Measurements from ENCODE around the gene GFI1B.

The GFI1B gene

GRCh38 chr9:133004999-133005760 lies 26.7 kb downstream of the GFI1B start:
- H3K4me1 ChIP-seq (ENCODE audit: insufficient read depth, low read length): peaks cover 21% of the 10 kb centered on the region; the same call in 1 of the 2 replicates
- H3K36me3 ChIP-seq (ENCODE audit: insufficient read depth, low read length): no peaks in the 10 kb centered on the region
- no peaks in the 10 kb centered on the region for H3K9me3 ChIP-seq (ENCODE audit: control insufficient read depth, insufficient read depth, low read length)
- no peak overlapping the region for H3K9ac ChIP-seq (ENCODE audit: low read depth, low read length)

GRCh38 chr9:133005957-133006356 lies 27.5 kb downstream of the GFI1B start:
- Histone ChIP-seq H3K9me3 (ENCODE audit: control insufficient read depth, insufficient read depth, low read length) (no peaks in the 10 kb centered on the region), H3K4me1 (ENCODE audit: insufficient read depth, low read length) (peaks cover 21% of the 10 kb centered on the region; the same call in 1 of the 2 replicates)

GRCh38 chr9:133006731-133007352 lies 28.3 kb downstream of the GFI1B start:
- Histone ChIP-seq H3K4me1 (ENCODE audit: insufficient read depth, low read length) (peaks cover 21% of the 10 kb centered on the region; the same call in 1 of the 2 replicates), H3K36me3 (ENCODE audit: insufficient read depth, low read length) (no peaks in the 10 kb centered on the region), H3K9ac (ENCODE audit: low read depth, low read length) (no peak overlapping the region), H3K9me3 (ENCODE audit: control insufficient read depth, insufficient read depth, low read length) (no peaks in the 10 kb centered on the region)

More at GRCh38 chr9:133005957-133006356, 27.5 kb downstream of the GFI1B start:
- no peaks in the 10 kb centered on the region for H3K36me3 ChIP-seq (ENCODE audit: insufficient read depth, low read length)
- H3K9ac ChIP-seq (ENCODE audit: low read depth, low read length): no peak overlapping the region

- no peaks in the 10 kb centered on the region for H3K9me3 ChIP-seq (ENCODE audit: control insufficient read depth, insufficient read depth, low read length)
- no peak overlapping the region for H3K9ac ChIP-seq (ENCODE audit: low read depth, low read length)
- H3K36me3 ChIP-seq (ENCODE audit: insufficient read depth, low read length): no peaks in the 10 kb centered on the region
- H3K4me1 ChIP-seq (ENCODE audit: insufficient read depth, low read length): peaks cover 16% of the 10 kb centered on the region; the same call in 1 of the 2 replicates
Measured at GRCh38 chr9:133008406-133008805, 29.9 kb downstream of the GFI1B start.

GRCh38 chr9:133008824-133009223 lies 30.3 kb downstream of the GFI1B start:
- Histone ChIP-seq H3K9me3 (ENCODE audit: control insufficient read depth, insufficient read depth, low read length) (no peaks in the 10 kb centered on the region; the same call in 1 of the 2 replicates), H3K9ac (ENCODE audit: low read depth, low read length) (no peak overlapping the region), H3K36me3 (ENCODE audit: insufficient read depth, low read length) (no peaks in the 10 kb centered on the region), H3K4me1 (ENCODE audit: insufficient read depth, low read length) (peaks cover 12% of the 10 kb centered on the region; the same call in 1 of the 2 replicates)

- Histone ChIP-seq H3K9me3 (ENCODE audit: control insufficient read depth, insufficient read depth, low read length) (no peaks in the 10 kb centered on the region; the same call in 1 of the 2 replicates), H3K9ac (ENCODE audit: low read depth, low read length) (no peak overlapping the region), H3K36me3 (ENCODE audit: insufficient read depth, low read length) (no peaks in the 10 kb centered on the region), H3K4me1 (ENCODE audit: insufficient read depth, low read length) (0 out of 2 replicates have a peak, but pooled peaks cover under 1% of the 10 kb centered on the region)
Measured at GRCh38 chr9:133009906-133010582, 31.6 kb downstream of the GFI1B start.

GRCh38 chr9:133014696-133015095 lies 36.2 kb downstream of the GFI1B start:
- Histone ChIP-seq H3K9ac (ENCODE audit: low read depth, low read length) (no peak overlapping the region), H3K4me1 (ENCODE audit: insufficient read depth, low read length) (no peaks in the 10 kb centered on the region), H3K9me3 (ENCODE audit: control insufficient read depth, insufficient read depth, low read length) (no peaks in the 10 kb centered on the region; the same call in 1 of the 2 replicates), H3K36me3 (ENCODE audit: insufficient read depth, low read length) (no peaks in the 10 kb centered on the region)

GRCh38 chr9:133023117-133023890 lies 44.8 kb downstream of the GFI1B start:
- Histone ChIP-seq H3K9ac (ENCODE audit: low read depth, low read length) (no peak overlapping the region), H3K9me3 (ENCODE audit: control insufficient read depth, insufficient read depth, low read length) (no peaks in the 10 kb centered on the region), H3K36me3 (ENCODE audit: insufficient read depth, low read length) (no peaks in the 10 kb centered on the region), H3K4me1 (ENCODE audit: insufficient read depth, low read length) (no peaks in the 10 kb centered on the region)

GRCh38 chr9:133026426-133026825 lies 47.9 kb downstream of the GFI1B start:
- Histone ChIP-seq H3K36me3 (ENCODE audit: insufficient read depth, low read length) (no peaks in the 10 kb centered on the region), H3K9ac (ENCODE audit: low read depth, low read length) (no peak overlapping the region), H3K9me3 (ENCODE audit: control insufficient read depth, insufficient read depth, low read length) (peaks cover under 1% of the 10 kb centered on the region; the same call in 1 of the 2 replicates), H3K4me1 (ENCODE audit: insufficient read depth, low read length) (no peaks in the 10 kb centered on the region)

- H3K36me3 ChIP-seq (ENCODE audit: insufficient read depth, low read length): no peaks in the 10 kb centered on the region
- H3K9me3 ChIP-seq (ENCODE audit: control insufficient read depth, insufficient read depth, low read length): peaks cover 3% of the 10 kb centered on the region; the same call in 1 of the 2 replicates
- no peak overlapping the region for H3K9ac ChIP-seq (ENCODE audit: low read depth, low read length)
- no peaks in the 10 kb centered on the region; the same call in 1 of the 2 replicates for H3K4me1 ChIP-seq (ENCODE audit: insufficient read depth, low read length)
Measured at GRCh38 chr9:133027134-133027533, 48.6 kb downstream of the GFI1B start.

- Histone ChIP-seq H3K9me3 (ENCODE audit: control insufficient read depth, insufficient read depth, low read length) (peaks cover 3% of the 10 kb centered on the region; the same call in 1 of the 2 replicates), H3K4me1 (ENCODE audit: insufficient read depth, low read length) (no peaks in the 10 kb centered on the region; the same call in 1 of the 2 replicates), H3K9ac (ENCODE audit: low read depth, low read length) (no peak overlapping the region), H3K36me3 (ENCODE audit: insufficient read depth, low read length) (no peaks in the 10 kb centered on the region)
Measured at GRCh38 chr9:133028221-133028620, 49.7 kb downstream of the GFI1B start.

- Histone ChIP-seq H3K36me3 (ENCODE audit: insufficient read depth, low read length) (no peaks in the 10 kb centered on the region), H3K9me3 (ENCODE audit: control insufficient read depth, insufficient read depth, low read length) (peaks cover 3% of the 10 kb centered on the region; the same call in 1 of the 2 replicates), H3K9ac (ENCODE audit: low read depth, low read length) (peak overlapping the region; percentile 98), H3K4me1 (ENCODE audit: insufficient read depth, low read length) (no peaks in the 10 kb centered on the region; the same call in 1 of the 2 replicates)
Measured at GRCh38 chr9:133029994-133030316, 51.5 kb downstream of the GFI1B start.

GRCh38 chr9:133030317-133031129 lies 52.0 kb downstream of the GFI1B start, which contains the start of gene GTF3C5:
TSS of gene GTF3C5 (plus strand) at chr9:133030997. CDS start at chr9:133031012, 15 bp downstream.
- Histone ChIP-seq H3K9me3 (ENCODE audit: control insufficient read depth, insufficient read depth, low read length) (peaks cover 3% of the 10 kb centered on the region; the same call in 1 of the 2 replicates), H3K4me1 (ENCODE audit: insufficient read depth, low read length) (no peaks in the 10 kb centered on the region; the same call in 1 of the 2 replicates), H3K9ac (ENCODE audit: low read depth, low read length) (peak within 1 kb of the TSS; percentile 98), H3K36me3 (ENCODE audit: insufficient read depth, low read length) (no peaks in the 10 kb centered on the region)

Data from ES-I3 (cell line).